ENCODE data around the gene NDC1. TPM values are rescaled to one million over a fixed set of nuclear protein-coding genes. Genes with fewer than 3 reads are reported as not detected.

Gene NDC1
- total and polyA plus RNA-seq, 7 donors = 1.8 to 15.4 (median 9.6) TPM

- intact Hi-C loops (cut with DNase I) = no loop called here
- no peak for DNase-seq
- WGBS, 2 donors = 96 to 97% methylated on average over 7 of the region's 7 CpGs
- Histone ChIP-seq H3K27me3 (no peaks in the 10 kb centered on the region), H3K9me3 (no peaks in the 10 kb centered on the region), H3K4me3 (no peak overlapping the region), H3K36me3 (peaks cover 0 to 43% (median 3%) of the 10 kb centered on the region in 4 donors), H3K27ac (no peak overlapping the region), H3K4me1 (no peaks in the 10 kb centered on the region)
- TF ChIP-seq EP300 (IDR thresholded peaks at IDR 0.05) = no peak
- no peak for TF ChIP-seq POLR2AphosphoS5 (IDR thresholded peaks at IDR 0.05)
Measured at GRCh38 chr1:53804181-53804580, 33.9 kb downstream of the NDC1 start.

GRCh38 chr1:53800621-53801020, 37.5 kb downstream of the NDC1 start:
- H3K9me3 ChIP-seq = no peaks in the 10 kb centered on the region
- H3K4me1 ChIP-seq = no peaks in the 10 kb centered on the region
- TF ChIP-seq CTCF (IDR thresholded peaks at IDR 0.05) = no peak
- TF ChIP-seq POLR2AphosphoS5 (IDR thresholded peaks at IDR 0.05) = no peak
- no peak for TF ChIP-seq EP300 (IDR thresholded peaks at IDR 0.05)
- no peak for TF ChIP-seq POLR2A (IDR thresholded peaks at IDR 0.05)
- WGBS, 2 donors = 97% methylated on average over 1 of the region's 1 CpG
- H3K36me3 ChIP-seq = peaks cover 0 to 34% (median 0%) of the 10 kb centered on the region in 4 donors
- H3K27me3 ChIP-seq = no peaks in the 10 kb centered on the region
- intact Hi-C loops (cut with DNase I) = no loop called here
- no peak overlapping the region for H3K4me3 ChIP-seq
- no peak overlapping the region for H3K27ac ChIP-seq
- DNase-seq = no peak

GRCh38 chr1:53799141-53799540, 39.0 kb downstream of the NDC1 start:
- TF ChIP-seq POLR2A (IDR thresholded peaks at IDR 0.05) (no peak), POLR2AphosphoS5 (IDR thresholded peaks at IDR 0.05) (no peak), CTCF (IDR thresholded peaks at IDR 0.05) (no peak), EP300 (IDR thresholded peaks at IDR 0.05) (no peak)
- Histone ChIP-seq H3K9me3 (no peaks in the 10 kb centered on the region), H3K27me3 (no peaks in the 10 kb centered on the region), H3K4me3 (no peak overlapping the region), H3K27ac (no peak overlapping the region), H3K36me3 (peaks cover 0 to 26% (median 0%) of the 10 kb centered on the region in 4 donors), H3K4me1 (no peaks in the 10 kb centered on the region)
- WGBS, 2 donors = 78 to 92% methylated on average over 1 of the region's 1 CpG
- DNase-seq = no peak
- intact Hi-C loops (cut with DNase I) = no loop called here

GRCh38 chr1:53792806-53793205, 45.3 kb downstream of the NDC1 start:
- no peak for TF ChIP-seq POLR2A (IDR thresholded peaks at IDR 0.05)
- TF ChIP-seq POLR2AphosphoS5 (IDR thresholded peaks at IDR 0.05) = no peak
- TF ChIP-seq CTCF (IDR thresholded peaks at IDR 0.05) = no peak
- TF ChIP-seq EP300 (IDR thresholded peaks at IDR 0.05) = no peak
- no peak overlapping the region for H3K4me3 ChIP-seq
- no peak for DNase-seq
- H3K9me3 ChIP-seq = no peaks in the 10 kb centered on the region
- H3K27ac ChIP-seq = no peak overlapping the region
- intact Hi-C loops (cut with DNase I) = no loop called here
- H3K36me3 ChIP-seq = peaks cover 0 to 18% (median 0%) of the 10 kb centered on the region in 4 donors
- H3K4me1 ChIP-seq = no peaks in the 10 kb centered on the region
- 92 to 95% methylated on average over 4 of the region's 4 CpGs for WGBS, 2 donors
- no peaks in the 10 kb centered on the region for H3K27me3 ChIP-seq

- TF ChIP-seq CTCF (IDR thresholded peaks at IDR 0.05) (no peak), POLR2A (IDR thresholded peaks at IDR 0.05) (no peak)
- Histone ChIP-seq H3K4me3 (no peak overlapping the region), H3K9me3 (no peaks in the 10 kb centered on the region), H3K27ac (no peak overlapping the region), H3K27me3 (no peaks in the 10 kb centered on the region), H3K36me3 (peaks cover 0 to 46% (median 2%) of the 10 kb centered on the region in 4 donors), H3K4me1 (no peaks in the 10 kb centered on the region)
- intact Hi-C loops (cut with DNase I) = no loop called here
- DNase-seq = no peak
- WGBS, 2 donors = 93 to 94% methylated on average over 3 of the region's 3 CpGs
Measured at GRCh38 chr1:53787655-53788054, 50.4 kb downstream of the NDC1 start.

Data from sigmoid colon (tissue), 7 donors.